ENCODE results near the gene CEPT1.

CEPT1 gene

GRCh38 chr1:111193712-111194480 is 53.9 kb downstream of the CEPT1 start:
- DNase-seq: no peak

DNA sequence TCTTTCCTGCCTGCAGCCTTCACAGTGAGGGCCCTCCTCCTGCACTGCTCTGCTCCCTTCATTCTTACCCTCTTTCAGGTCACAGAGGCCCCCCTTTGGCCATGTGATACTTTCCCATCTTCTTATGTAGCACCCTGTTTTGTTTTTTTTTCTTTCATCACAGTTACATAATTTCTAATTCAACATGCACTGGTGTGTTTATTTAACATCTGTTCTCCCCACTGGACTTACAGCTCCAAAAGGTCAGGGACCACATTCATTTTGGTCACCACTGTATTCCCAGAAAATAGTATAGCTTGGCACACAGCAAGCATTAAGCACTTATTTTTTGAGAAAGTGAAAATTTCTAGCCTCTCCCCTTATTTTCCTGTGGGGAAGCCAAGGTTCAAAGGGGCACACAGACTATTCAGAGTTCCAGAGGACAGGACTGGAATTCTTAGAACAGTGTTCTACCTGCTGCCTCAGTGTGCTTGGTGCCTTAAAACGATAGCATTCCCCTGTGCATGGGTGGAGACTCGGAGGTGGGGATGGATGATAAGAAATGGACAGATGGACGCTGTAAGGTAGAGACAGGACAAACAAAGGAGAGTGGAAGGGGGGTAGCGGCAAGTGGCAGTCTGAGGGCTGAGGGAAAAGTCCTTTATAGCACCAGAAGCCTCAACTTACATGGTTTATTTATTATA is 55.1 kb downstream of the CEPT1 start:
- no peak for DNase-seq

GRCh38 chr1:111196213-111196612 is 56.2 kb downstream of the CEPT1 start:
- DNase-seq: no peak

- DNase-seq: no peak
These were observed 57.7 kb downstream of the CEPT1 start for GRCh38 chr1:111197598-111198284.

- DNase-seq: no peak
These were observed 58.8 kb downstream of the CEPT1 start for GRCh38 chr1:111198836-111199235.

GRCh38 chr1:111199329-111199728 is 59.3 kb downstream of the CEPT1 start:
- no peak for DNase-seq

GRCh38 chr1:111199881-111200801 is 60.1 kb downstream of the CEPT1 start, which contains the start of gene DENND2D:
Gene DENND2D, minus strand, starts transcription at chr1:111200646. Its CDS starts 187 bp downstream, at chr1:111200459.
- DNase-seq: no peak

- DNase-seq: no peak
These were observed 60.8 kb downstream of the CEPT1 start for GRCh38 chr1:111200802-111201161.

GRCh38 chr1:111201275-111202090 is 61.5 kb downstream of the CEPT1 start:
- DNase-seq: no peak

DNA sequence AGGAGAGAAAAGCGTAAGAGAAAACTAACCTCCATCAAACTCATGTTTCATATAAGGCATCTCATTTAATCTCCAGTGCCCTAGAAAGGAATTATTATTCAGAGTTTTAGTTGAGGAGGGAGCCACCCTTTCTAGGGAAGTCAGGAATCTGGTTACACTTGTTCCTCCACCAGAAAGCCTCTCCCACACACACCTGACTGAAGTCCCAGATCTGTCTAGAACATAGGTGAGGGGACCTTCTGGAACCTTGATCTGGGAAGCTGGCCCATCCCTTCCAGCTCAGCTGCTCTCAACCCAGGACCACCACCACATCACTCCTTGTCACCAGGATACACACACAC is 62.3 kb downstream of the CEPT1 start:
- no peak for DNase-seq

DNA sequence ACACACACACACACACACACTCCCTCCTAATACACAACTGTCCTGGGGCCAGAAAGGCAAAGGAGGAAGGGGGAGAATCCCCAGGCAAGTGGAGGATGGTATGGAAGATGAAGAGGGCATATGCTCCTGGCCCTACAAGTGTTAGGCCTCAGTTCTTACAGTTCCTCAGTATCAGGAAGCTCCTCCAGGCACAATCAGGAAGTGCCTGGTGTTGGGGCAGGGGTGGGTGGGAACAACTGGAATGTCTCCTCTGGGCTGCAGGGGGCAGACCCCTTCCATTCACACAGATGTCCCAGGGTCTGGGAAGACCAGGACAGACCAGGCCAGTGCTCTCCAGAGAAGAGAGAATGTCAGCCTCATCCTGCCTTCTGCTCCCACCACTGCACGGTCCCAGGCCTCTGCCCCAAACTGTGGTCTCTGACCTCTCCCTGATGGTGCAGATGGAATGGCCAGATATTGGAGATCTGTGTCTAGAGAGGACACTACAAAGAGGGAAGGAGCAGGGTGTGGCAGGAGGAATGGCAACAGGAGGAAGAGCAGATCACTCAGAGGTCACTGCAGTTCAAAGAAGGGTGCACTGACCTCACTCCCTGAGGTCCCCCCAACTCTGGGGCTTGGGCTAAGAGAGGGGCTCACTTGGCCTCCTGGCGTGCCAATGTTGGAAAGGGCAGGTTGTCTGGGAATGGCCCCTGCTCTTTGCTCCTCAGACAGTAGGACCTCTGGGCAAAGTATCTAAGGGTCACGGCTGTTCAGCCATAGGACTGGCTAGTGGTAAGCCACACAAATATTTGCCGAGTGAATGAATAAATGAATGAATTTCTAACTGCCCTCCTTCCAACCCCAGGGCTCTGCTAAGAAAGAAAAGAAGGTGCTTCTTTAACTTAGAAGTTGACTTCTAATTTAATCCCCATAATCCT is 62.9 kb downstream of the CEPT1 start:
- DNase-seq: no peak

- DNase-seq: no peak
These were observed 63.7 kb downstream of the CEPT1 start for GRCh38 chr1:111203681-111204200.

DNA sequence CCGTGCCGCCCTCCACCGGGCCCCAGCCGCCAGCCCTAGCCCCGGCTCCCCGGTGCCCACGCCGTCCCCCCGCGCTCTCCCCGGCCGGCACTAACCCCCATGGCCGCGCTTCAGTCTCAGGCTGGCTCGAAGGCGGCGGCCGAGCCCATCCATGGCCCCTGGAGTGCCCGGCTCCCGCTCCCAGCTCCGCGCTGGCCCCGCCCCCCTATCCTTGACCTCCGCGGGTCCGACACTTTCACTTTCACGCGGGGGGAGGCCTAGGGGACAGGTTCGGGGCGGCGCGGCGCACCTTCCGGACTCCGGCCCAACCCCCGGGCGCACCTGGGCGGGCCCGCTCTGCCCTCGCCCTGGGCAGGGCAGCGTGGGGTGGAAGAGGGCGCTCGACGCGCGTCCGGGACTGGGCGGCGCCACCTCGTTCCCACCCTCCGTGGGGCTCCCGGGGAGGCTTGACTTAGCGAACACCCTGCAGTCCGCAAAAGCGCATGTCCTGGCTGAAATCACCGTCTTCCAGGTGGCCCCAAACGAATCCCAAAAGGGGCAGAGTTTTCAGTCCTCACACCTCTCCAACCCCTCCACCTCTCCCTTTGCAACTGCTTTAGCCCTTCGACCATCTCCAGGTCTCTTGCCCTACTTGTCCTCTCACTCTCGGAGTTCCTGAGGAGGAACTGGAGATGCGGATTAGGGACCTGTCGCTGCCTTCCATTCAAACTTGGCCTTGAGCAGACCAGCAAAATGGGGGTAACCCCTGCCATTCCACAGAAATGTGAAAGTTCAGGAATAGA is 64.4 kb downstream of the CEPT1 start:
- no peak for DNase-seq

GRCh38 chr1:111204983-111205713 is 65.1 kb downstream of the CEPT1 start:
- DNase-seq: no peak

DNA sequence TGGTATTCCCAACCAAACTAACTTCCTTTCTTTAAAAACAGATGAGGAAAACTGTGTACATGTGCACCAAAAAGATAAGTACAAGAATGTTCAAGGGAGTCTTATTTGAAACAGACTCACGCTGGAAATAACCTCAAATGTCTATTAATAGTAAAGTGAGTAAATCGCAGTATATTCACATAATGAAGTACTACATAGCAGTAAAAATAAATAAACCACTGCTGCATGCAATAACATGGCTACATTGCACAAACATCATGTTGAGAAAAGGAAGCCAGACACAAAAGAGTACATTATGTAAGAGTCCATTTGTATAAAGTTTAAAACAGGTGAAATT is 65.7 kb downstream of the CEPT1 start:
- no peak for DNase-seq

- no peak for DNase-seq
These were observed 68.9 kb downstream of the CEPT1 start for GRCh38 chr1:111208921-111209320.

GRCh38 chr1:111209622-111210021 is 69.6 kb downstream of the CEPT1 start:
- no peak for DNase-seq

- DNase-seq: no peak
These were observed 71.9 kb downstream of the CEPT1 start for GRCh38 chr1:111211921-111212320.

GRCh38 chr1:111212634-111213335 is 72.8 kb downstream of the CEPT1 start:
- DNase-seq: no peak
